Activated CD4-positive, alpha-beta T cell treated with anti-CD3 and anti-CD28 coated beads, Interleukin-2, Interleukin-6, amounts not matched to agents 100 ng/mL and 50 ng/mL, durations not matched to agents 16 hours and 8 hours (primary cell): ENCODE results near the gene PTMA.
"Not testable (repeated sequence)": the region's sequence is repeated elsewhere in the genome, so short reads cannot be mapped to it uniquely, and the experiment has no call there.

Source experiments
- DNase-seq: peaks from one replicate; pipeline ENCODE4 v3.0.0-alpha.2; 2020

The PTMA gene, protein sequence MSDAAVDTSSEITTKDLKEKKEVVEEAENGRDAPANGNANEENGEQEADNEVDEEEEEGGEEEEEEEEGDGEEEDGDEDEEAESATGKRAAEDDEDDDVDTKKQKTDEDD

DNA sequence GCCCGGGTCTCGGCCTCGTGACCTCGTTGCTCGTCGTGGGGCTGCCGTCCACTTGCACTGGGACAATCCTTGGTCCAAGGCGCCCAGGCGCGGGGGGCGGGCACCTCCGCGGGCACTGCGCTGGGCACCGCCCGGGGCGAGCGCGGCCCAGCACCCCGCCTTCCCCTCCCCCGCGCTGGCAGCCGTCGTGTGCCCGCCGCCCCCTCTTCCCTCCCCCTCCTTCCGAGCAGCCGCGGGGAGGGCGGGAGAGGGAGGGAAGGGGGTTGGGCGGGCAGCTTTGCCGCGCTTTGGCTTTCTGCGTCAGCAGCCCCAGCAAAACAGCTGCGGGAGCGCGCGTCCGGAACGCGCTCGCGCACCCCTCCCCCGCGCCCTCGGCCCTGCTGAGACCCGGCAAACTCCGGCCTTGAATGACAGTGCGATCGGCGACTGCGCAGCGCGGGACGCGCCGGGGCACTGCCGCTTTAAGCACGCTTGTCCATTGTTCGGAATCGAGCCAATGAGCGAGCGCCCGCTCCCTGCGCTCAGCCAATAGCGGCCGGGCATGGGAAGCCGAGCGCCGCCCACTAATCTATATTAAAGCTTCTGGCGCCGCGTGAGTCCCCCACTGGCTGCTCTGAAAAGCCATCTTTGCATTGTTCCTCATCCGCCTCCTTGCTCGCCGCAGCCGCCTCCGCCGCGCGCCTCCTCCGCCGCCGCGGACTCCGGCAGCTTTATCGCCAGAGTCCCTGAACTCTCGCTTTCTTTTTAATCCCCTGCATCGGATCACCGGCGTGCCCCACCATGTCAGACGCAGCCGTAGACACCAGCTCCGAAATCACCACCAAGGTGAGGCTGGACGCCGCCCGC, at the start of gene PTMA:
PTMA (plus strand) TSS at position 599 of the 846 bp plus-strand sequence; CDS start at position 781, 182 bp downstream.
- peak; percentile 100 for DNase-seq

DNA sequence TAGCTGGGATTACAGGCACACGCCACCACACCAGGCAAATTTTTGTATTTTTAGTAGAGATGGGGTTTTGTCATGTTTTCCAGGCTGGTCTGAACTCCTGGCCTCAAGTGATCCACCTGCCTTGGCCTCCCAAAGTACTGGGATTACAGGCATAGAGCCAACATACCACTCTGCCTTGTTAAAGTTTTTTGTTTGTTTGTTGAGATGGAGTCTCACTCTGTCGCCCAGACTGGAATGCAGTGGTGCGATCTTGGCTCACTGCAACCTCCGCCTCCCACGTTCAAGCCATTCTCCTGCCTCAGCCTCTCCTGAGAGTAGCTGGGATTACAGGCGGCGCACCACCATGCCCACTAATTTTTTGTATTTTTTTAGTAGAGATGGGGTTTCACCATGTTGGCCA, 48.3 kb upstream of the PTMA start:
- DNase-seq = not testable (repeated sequence)

DNA sequence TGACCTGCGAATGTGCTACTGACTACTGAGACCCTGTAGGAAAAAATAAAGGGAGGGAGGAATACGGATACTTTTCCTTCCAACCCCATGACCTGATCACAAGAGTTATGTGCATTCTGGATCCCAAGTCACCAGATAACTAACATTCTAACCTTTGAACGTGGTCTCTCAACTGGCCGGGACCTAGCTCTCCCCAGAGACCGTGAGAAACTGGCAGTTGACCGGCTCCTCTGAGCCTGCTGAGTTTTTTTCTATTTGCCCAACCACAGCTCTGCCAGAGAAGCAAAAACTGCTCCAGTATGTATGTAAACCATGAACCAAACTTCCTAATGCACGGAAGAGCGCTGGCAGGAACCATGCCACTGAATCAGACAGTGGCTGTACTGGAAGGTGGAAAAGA, 47.5 kb upstream of the PTMA start:
- no peak for DNase-seq

DNA sequence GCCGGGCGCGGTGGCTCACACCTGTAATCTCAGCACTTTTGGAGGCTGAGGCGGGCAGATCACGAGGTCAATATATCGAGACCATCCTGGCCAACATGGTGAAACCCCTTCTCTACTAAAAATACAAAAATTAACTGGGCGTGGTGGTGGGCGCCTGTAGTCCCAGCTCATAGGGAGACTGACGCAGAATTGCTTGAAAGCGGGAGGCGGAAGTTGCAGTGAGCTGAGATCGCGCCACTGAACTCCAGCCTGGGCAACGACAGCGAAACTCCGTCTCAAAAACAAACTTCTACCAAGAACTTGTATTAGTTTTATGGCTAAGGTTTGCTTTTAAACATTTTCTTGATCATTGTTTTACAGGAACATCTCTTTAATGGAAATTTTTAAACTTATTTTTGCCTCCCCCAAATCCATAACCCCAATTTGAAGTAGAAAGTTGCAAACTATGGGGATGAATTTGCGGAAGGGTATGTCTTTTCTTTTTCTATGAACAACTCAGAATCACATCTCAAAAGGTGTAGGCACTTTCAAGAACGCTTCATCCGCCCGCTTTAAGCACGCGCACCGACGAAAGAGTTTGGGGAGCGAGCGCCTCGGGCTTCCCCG, 46.8 kb upstream of the PTMA start:
- DNase-seq = no peak

DNA sequence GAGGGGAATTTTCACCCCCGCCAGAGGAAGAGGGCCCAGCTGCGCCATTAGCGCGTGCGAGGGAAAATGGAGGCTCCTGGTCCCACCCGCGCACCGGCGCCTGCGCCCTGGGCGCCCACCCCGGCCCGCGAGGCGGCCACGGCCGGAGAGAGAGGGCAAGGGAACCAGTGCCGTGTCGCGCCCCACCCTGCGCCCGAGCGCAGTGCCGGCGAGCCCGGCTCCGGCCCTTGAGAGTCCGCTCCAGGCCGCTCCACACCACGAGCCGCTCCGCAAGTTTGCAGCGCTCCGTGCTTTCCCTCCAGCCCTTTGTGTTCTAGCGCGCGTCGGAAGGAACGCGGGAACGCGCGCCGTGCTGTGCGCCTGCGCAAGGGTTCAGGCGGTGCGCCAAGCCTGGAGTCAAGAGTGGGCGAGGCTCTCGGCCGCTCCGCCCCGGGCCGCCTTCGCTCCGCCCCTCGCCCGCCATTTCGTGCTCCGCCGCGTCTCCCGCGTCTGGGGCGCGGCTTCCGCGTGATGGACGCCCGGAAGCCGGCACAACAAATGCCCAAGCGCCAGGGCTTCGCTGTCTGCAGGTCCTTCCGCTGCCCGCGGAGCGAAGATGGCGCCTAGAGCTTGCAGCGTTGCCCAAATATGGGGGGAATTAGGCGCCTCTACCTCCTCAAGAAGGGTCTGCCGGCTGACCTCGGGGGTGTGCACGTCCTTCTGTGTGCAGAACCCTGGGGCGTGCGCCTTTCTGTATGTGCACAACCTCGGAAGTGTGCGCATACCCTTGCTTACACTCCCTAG, 46.1 kb upstream of the PTMA start:
- DNase-seq = peak; percentile 98

DNA sequence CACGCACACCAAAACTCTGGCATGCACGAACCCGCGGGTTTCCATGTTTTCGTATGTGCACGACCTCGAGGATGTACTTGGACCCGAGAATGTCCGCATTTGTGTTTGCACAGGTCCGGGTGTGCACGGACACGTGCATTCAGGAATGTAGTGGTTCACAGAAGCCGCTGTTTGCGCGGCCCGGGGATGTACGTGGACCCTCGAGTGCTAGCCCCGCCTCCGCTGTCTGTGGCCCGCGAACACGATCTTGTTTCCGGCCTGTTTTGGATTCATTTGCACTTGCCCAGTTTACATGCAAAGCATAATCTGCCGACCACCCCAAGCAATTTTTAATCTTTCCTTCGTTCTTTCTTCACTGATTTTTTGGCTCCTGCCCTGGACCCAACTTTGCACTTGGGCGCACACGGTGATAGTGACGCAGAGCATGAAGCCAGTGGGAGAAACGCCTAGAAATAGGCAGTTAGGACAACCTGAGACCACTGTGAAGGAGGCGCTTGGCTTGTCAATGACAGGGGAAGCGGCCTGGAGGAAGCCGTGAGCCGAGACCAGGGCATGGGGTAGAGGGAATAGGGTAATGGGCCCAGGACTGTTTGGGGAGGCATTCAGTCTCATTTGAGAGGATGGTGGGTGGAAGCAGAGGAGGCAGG, 45.4 kb upstream of the PTMA start:
- DNase-seq = no peak

DNA sequence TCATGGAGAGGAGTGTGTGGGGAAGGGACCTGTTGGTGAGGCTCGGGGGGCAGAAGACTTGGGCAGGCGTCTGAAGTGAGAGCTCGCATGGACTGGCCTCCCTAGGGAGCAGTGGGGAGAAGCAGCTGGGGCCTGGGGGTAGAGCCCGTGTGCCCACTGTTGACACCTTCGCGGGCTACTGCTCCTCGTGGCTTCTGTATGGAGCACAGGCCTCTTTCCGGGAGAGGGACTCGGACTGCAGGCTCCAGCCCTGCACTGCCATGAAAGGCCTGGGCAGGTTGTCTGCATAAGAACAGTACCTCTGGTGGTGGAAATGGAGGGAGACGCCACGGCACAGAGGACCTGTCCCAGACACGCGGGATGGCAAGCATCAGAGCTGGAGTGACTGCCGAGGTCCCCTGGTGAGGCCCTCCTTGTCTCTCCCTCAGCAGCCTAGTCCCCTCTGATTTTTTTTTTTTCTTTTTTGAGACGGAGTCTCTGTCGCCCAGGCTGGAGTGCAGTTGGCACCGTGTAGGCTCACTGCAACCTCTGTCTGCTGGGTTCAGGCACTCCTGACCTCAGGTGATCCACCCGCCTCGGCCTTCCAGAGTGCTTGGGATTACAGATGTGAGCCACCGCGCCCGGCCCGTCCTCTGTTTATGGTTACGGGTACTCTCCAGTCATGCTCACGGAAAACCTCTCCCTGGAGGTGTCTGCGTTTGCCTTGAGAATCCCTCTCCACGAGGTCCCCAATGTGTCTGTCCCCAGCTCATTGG, 44.7 kb upstream of the PTMA start:
- DNase-seq = no peak

DNA sequence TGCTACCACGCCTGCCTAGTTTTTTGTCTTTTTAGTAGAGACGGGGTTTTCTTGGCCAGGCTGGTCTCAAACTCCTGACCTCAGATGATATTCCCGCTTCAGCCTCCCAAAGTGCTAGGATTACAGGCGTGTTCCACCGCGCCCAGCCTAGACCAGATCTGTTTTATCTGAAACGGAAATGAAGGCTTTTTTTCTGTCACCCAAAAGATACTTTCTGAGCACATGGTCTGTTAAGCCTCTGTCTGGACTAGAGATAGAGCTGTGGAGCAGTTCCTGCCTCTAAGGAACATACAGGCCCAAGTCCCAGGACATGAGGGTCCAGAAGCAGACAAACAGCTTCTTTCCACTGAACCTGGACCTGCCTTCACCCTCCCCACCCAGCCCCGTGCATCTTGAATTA, 43.6 kb upstream of the PTMA start:
- DNase-seq = no peak

DNA sequence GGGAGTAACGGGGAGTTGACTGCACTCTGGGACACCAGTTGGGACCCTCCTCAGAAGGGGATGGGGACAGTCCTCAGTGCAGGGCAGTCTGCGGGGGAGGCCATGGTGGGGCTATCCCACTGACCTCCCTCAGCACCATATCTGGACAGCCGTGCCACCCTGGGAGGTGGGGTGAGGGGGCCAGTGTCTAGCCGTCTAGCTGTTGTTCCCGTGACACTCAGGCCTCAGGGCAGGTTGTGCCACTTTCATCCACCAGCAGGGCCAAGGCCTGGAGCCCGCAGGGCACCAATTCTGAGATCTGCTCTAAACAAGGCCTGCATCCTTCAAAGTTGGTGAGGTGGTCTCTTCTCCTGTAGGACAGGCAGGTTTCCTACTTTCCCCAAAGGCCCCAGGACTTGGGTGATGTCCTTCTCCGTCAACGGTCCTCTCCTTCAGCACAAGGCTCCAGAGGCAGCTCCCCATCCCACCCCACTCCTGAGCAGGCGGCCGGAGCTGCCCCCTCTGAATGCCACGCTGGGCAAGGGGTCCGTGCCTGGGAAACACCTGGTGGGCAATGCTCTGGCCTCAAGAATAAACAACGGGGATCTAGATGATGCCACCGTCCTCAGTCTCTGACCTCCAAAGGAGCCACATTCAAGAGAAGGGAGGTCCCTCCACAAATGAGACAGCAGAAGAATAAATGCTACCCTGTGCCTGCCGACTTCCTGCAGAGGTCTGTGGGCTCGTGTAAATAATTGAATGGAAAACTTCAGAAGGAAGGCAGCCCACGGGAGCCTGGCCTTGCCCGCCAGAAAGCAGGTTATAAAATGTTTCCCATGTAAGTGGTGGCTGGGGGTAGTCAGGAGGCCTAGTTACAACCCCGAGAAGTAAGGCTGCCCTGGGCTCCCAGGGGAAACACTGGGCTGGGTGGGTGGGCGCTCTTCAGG, 42.8 kb upstream of the PTMA start:
- no peak for DNase-seq

DNA sequence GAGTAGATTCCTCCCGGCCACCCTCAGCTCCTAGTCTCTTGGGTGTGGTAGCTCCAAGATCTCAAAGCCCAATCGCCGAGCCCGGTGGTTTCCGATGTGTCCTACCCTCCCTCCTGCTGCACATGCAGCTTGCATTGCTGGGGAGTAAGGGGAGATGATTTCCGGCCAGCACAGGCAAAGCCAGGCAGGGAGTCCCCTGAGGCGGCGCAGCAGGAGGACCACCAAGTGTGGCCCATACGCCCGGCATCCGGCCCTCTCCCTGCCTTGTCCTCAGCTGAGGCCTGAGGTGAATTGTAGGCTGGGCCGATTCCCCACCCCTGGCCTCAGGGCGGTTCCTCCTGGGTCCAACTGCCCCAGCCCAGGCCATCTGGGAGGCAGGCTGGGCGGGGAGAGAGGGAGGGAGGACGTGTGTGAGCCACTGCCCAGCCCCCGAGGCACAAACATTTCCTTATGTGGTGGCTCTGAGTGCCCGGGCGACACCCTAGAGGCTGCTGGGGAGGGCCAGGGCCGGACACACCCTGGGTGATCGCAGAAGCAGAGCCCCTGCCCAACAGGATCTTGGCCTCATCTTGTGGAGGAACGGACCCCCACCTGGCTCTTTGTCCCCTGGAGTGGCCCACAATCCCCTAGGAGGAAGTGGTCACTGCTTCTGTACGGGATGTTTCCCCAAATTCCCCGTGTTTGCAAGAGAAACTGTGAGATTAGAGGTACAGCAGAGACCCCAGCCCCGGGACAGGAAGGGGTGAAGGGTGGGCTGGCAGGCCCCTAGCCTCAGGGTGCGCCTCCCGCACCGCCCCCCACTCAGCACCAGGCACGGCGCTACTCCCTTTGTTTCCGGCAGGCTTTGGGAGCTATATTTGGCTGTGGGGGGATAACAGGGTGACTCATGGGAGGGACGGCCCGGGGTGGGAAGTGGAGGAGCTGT, 41.9 kb upstream of the PTMA start:
- DNase-seq = no peak

DNA sequence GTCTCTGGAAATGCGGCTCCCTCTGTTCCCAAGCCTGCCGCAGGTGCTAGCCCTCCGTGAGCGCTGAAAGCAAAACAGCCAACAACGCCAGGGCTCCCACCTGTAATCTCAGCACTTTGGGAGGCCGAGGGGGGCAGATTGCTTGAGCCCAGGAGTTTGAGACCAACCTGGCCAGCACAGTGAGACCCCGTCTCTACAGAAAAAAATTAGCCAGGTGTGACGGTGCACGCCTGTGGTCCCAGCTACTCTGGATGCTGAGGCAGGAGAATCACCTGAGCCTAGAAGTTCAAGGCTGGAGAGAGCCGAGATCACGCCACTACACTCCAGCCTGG, 41.3 kb upstream of the PTMA start:
- no peak for DNase-seq

DNA sequence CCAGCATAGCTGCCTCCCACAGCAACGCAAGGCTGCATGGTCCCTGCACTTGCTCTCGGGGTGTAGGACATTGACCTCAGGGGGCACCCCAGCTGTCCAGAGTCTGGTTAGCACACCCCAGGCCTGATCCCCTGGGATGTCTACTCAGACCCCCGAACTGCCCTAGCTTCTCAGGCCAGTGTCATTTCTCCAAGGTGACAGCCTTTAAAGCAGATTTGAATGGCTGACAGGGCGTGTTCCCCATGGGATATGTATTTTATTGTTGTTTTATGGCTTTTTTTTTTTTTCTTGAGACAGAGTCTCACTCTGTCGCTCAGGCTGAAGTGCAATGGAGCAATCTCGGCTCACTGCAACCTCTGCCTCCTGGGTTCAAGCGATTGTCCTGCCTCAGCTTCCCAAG, 40.8 kb upstream of the PTMA start:
- no peak for DNase-seq

DNA sequence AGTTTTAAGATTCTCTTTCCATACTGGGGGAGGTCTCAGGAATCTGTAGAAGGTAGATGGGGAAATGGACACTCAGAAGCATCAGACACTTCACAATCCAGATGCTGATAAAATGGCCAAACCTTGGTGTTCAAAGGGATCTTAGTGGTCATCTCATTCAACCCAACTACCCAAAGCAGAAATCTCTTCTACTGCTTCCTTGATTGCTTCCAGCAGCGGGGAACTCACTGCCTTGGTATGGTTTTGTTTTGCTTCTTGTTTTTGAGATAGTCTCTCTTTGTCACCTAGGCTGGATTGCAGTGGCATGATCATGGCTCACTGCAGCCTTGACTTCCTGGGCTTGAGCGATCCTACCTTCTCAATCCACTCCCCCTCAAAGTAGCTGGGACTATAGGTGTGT, 39.3 kb upstream of the PTMA start:
- DNase-seq = no peak

DNA sequence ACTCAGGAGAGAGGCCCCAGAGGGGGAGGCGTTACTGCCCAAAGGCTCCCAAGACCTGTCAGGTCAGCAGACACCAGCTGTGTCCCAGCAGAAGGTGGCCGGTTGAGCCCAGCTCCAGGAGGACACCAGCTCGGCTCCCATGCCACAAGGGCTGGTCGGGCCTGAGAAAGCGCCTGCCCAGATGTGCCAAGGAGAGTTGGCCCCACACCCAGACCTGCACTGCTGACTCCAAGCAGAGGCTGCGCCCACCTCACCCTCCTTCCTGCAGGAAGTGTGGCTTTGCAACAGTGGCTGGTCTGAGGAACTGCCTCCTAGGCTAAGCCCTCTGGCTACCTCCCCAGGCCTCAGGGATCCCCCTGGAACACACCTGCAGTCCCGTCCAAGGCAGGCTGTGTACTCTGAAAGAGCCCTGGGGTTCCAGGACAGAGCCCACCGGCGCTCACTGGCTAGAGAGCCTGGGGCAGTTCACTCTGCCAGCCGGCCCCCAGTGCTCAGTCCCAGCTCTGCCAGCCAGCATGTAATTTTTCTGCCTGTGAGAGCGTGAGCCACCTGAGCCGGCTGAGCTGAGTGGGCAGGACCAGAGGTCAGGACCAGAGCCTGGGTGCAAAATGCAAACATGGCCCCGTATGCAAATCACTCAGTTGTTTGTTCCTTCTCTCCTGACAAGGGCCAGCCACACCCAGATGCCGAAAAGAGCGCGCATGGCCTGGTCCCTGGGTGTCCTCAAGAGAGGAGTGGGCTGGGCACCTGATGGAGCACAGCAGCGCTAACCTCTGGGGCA, 36.9 kb upstream of the PTMA start:
- DNase-seq = no peak

DNA sequence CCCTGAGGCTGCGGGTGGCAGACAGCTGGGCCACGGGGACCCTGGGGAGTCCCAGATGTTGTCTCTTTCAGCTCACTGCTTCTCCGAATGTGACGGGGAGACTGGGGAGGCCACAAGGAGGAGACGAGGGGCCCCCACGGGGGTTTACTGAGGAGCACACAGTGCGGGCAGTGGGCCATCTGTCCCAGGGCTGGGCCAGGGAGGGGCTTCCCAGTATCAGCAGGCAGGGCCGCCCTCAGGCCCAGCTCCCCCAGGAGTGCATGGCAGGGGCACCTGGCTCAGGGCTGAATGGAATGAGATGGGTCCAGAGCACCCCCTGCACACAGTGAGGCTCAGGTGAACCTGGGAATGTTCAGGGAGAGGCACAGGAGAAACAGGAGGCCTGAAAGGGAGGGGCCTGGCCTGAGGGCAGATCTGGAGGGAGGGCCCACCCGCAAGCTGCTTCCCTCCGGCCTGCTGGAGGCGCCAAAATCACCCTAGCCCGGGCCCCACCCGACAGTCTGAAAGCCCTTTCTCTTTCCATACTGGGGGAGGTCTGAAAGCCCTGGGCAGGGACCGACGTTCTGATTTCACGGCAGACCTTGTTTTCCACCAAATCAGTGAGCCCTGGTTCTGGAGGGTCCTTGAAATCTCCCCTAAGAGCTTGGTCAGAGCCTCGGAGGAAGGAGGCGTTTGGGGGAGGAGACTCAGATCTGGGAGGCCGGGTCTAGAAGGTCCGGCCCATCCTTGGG, 35.5 kb upstream of the PTMA start:
- no peak for DNase-seq

DNA sequence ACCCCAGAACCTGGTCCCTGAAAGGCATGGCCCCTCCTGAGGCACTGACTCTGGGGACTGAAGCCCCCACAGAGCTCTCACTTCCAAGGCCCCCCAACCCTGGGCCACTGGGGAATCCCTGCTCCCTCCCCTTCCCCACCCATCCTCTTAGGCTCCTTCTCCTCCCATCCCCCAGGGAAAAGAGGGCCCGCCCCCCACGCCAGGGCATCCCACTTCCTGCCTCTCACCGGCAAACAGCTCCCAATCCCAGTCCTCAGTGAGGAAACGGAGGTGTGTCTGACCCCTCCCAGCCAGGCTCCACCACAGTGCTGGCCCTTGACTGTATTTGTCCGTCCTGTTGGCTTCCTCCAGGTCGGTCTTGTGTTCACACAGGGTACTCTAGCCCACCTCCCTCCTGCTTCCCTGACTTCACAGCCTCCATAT, 35.0 kb upstream of the PTMA start:
- DNase-seq = no peak

DNA sequence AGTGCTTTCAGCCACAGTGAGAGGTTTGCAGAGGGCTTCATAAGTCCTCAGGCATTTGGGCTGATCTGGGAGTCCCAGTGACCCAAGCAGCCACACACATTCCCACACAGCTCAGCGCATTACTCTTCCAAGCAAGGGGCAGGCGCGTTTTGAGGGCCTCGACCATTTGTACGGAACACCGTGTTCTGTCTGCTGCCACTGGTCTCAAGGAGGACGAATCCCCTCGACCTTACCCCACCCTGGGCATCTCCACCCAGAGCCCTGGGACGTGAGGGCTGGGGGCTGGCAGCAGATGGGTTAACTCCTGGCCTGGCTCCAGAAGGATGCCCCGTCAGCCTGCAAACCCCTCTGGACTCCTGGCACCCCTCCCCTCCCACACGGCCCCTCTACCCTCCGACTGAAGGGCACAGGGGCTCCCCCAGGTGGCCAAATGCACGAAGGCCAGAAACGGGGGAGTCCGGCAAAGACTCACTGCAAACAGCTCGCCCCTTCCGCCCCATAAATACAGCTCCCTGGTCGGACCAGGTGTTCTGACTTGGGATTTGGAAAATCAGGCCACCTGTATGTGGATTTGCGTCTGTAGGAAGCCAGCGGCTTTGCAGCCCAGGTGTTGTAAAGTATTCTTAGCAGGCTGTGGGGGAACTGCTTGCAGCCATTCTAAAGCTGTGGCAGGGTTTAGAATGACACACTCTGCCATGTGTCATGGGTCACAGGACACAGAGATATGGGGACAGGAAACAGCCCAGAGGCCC, 33.6 kb upstream of the PTMA start:
- DNase-seq = peak; percentile 79

DNA sequence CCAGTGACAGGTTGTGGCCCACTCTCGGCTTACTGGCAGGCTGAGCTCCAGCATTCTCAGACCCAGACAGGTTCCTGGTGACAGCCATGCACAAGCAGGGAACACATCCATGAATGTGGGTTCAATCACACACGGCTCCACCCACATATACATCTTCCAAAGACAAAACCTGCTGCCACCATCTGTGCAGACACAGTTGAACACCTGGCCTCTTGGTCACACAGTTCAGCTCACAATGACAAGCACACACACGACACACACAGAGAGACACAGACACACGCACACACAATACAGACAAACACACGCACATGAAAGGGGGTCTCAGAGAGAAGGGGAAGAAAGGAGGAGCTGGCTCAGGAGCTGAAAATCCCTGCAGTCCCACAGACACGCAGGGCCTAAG, 32.1 kb upstream of the PTMA start:
- no peak for DNase-seq
